ENCODE results near the gene PSMA4. TPM values are rescaled to one million over a fixed set of nuclear protein-coding genes. Genes with fewer than 3 reads are reported as not detected.

Gene PSMA4
- total and polyA plus RNA-seq, 4 donors: 95.3 to 154 (median 120) TPM

- DNase-seq (ENCODE audit: low spot score): no peak
- no peak overlapping the region for H3K27ac ChIP-seq (ENCODE audit: low read depth in 1 of 2, low read length in 2 of 2)
- H3K36me3 ChIP-seq (ENCODE audit: control insufficient read depth in 4 of 4, insufficient read depth in 3 of 4, low read depth in 1 of 4, low read length in 3 of 4): no peaks in the 10 kb centered on the region
- no peaks in the 10 kb centered on the region for H3K4me1 ChIP-seq (ENCODE audit: control insufficient read depth in 4 of 4, insufficient read depth in 4 of 4, low read length in 3 of 4)
- no peaks in the 10 kb centered on the region for H3K27me3 ChIP-seq (ENCODE audit: control insufficient read depth in 4 of 4, insufficient read depth in 4 of 4, low read length in 3 of 4)
- no peak overlapping the region for H3K4me3 ChIP-seq (ENCODE audit: low read depth in 1 of 3, low read length in 3 of 3)
- H3K9ac ChIP-seq (ENCODE audit: low read depth in 1 of 2, low read length in 2 of 2): no peak overlapping the region
- H3K9me3 ChIP-seq (ENCODE audit: control insufficient read depth in 4 of 4, low read length in 3 of 4): no peaks in the 10 kb centered on the region
- 72% methylated on average over 4 of the region's 4 CpGs for WGBS
- no peak for TF ChIP-seq GABPA (IDR thresholded peaks at IDR 0.05 in 1 of 2, conservative IDR thresholded peaks at IDR 0.05 in 1 of 2)
- no peak for TF ChIP-seq EGR1 (IDR thresholded peaks at IDR 0.05; ENCODE audit: low read depth in 2 of 2)
- no peak for TF ChIP-seq MAX (IDR thresholded peaks at IDR 0.05)
- no peak for TF ChIP-seq RXRA (IDR thresholded peaks at IDR 0.05)
- no peak for TF ChIP-seq FOXA1 (IDR thresholded peaks at IDR 0.05)
- TF ChIP-seq ZBTB33 (IDR thresholded peaks at IDR 0.05): no peak
- no peak for TF ChIP-seq NR2F2 (IDR thresholded peaks at IDR 0.05)
- TF ChIP-seq JUND (IDR thresholded peaks at IDR 0.05): no peak
- TF ChIP-seq CTCF (IDR thresholded peaks at IDR 0.05; ENCODE audit: low read depth, low read length, missing input control): no peak
- TF ChIP-seq RAD21 (IDR thresholded peaks at IDR 0.05): no peak
- no peak for TF ChIP-seq HNF4G (IDR thresholded peaks at IDR 0.05)
- TF ChIP-seq HNF4A (conservative IDR thresholded peaks at IDR 0.05): no peak
- no peak for TF ChIP-seq FOXA2 (IDR thresholded peaks at IDR 0.05)
- no peak for TF ChIP-seq YY1 (IDR thresholded peaks at IDR 0.05)
- TF ChIP-seq TAF1 (conservative IDR thresholded peaks at IDR 0.05): no peak
- no peak for TF ChIP-seq ATF3 (IDR thresholded peaks at IDR 0.05)
- no peak for TF ChIP-seq REST (IDR thresholded peaks at IDR 0.05)
- TF ChIP-seq SP1 (IDR thresholded peaks at IDR 0.05): no peak
Observed at GRCh38 chr15:78573416-78573815, 33.2 kb downstream of the PSMA4 start.
